AG20443 (cell line): ENCODE data around the gene NUS1.
A peak's percentile ranks its signal among the peaks of the same experiment; 100 is the strongest.
"Not testable (repeated sequence)": the region's sequence is repeated elsewhere in the genome, so short reads cannot be mapped to it uniquely, and the experiment has no call there.

ENCODE experiments used
- DNase-seq: peaks from one replicate; pipeline ENCODE4 v3.0.0; 2012; ENCODE audit warnings: low spot score, mixed read lengths

Gene NUS1

DNA sequence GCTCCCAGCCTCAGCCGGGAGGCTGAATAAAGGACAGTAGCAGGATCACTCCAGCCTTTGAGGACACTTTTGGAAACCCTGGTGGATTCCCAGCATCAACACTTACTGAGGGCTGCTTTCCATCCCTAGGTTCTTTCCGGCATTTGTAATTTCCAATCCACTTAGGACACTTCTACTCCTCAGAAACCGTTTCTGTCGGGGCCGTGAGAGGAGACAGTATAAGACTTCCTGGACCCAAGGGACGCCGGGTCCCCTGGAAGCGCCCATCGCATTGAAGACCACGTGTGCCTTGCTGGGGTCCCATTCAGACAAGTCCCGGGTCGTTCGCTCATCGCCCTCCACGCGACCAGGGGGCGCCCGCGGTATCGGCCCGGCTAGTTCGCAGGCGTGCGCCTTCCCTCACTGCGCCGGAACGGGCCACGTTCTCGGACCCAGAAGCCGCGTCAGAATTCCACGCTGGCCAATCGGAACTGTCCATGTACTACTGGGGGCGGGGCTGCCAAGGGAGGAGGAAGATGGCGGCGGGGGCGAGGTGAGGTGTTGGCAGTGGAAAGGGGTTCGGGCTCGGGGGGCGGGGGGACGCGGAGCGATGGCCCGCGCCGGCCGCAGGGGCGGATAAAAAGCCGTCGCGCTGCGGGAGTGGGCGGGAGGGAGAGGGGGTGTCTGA lies at the start of gene NUS1:
Gene NUS1 (plus strand): TSS at position 479 of the 667 bp plus-strand sequence. CDS start 202 bp downstream, outside the sequence.
- DNase-seq = peak; percentile 99

GRCh38 chr6:117627533-117627932 lies 47.7 kb upstream of the NUS1 start:
- DNase-seq = no peak

DNA sequence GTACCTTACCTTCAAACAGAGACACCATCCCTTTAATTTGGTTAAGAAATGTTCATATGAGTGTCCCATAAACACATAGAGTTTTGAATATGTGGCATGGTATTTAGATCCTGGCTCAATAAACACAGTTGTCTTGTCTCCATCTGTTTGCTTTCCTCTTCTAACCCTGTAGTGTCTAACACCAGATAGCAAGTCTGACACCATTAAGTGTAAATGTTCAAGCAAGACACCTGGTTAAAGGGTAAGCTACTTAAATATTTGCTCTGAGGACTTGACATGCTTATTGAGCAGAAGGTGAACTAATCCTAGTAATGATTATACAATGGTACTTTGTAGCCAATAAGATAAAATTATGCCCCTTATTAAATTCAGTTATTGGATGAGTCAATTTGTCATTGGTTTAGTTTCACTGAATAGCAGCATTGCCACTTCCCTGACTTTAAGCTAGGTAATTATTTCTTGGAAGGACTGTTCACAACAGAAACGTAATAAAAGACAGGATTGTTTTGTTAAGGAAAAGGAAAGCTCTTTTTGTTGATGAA lies 46.1 kb upstream of the NUS1 start:
- no peak for DNase-seq

DNA sequence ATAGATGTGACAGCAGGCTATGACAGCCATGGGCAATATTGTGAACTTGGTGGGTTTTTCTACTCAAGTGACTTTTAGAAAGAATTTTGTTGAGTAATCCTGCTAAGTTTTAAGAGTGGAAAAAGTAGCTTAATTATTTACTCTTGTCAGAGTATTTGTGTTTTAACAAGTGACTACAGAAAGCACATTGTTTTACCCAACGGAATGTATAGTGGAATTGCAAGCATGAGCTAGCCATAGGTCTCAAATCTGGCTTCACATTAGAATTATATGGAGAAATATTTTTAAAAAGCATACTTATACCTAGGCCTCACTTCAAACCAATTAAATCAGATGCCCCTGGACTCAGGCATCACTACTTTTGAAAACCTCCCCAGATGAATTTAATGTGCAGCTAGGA lies 37.5 kb upstream of the NUS1 start:
- no peak for DNase-seq

- DNase-seq = no peak
Measured at GRCh38 chr6:117642976-117643375, 32.3 kb upstream of the NUS1 start.

DNA sequence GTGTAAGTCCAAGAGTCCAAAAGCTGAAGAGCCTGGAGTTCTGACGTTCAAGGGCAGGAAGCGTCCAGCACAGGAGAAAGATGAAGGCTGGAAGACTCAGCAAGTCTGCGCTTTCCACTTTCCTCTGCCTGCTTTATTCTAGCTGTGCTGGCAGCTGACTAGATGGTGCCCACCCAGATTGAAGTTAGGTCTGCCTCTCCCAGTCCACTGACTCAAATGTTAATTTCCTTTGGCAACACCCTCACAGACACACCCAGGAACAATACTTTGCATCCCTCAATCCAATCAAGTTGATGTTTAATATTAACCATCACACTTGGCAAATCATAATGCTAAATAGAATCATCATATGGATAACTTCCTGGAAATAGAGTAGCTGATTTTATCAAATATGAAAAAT lies 23.3 kb upstream of the NUS1 start:
- DNase-seq = not testable (repeated sequence)

GRCh38 chr6:117653949-117654348 lies 21.3 kb upstream of the NUS1 start:
- DNase-seq = no peak

DNA sequence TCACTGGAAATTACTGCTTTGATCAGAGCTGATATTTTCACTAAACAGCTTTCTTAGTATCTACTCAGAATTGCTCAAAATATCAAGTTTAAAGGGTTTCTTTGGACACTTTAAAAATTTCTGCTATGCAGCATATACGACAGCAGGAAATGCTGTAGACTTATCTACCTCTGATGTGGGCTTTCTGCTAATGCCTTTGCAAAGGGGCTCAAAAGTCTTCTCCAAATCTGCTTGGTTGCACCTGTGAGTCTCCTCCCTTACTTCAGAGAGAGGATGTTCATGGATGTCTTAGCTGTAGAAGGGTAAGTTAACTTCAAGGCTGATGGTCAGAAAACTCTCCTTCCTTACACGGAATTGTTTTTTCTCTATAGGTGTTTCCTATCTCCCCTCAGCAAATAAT lies 19.9 kb upstream of the NUS1 start:
- no peak for DNase-seq

DNA sequence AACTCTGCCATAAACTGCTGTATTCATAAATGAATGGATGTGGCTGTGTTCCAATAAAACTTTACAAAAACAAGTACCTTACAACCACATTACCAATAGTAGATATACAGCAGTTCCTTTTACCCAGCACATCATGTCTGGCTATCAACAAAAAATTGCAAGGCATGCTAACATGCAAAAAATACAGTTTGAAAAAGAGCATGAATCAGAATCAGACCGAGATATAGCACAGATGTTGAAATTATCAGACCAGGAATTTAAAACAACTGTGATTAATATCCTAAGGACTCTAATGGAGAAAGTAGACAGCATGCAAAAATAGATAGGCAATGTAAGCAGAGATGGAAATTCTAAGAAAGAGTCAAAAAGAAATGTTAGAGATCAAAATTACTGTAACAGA lies 8.4 kb upstream of the NUS1 start:
- DNase-seq = no peak

GRCh38 chr6:117668736-117669135 lies 6.5 kb upstream of the NUS1 start:
- DNase-seq = no peak

DNA sequence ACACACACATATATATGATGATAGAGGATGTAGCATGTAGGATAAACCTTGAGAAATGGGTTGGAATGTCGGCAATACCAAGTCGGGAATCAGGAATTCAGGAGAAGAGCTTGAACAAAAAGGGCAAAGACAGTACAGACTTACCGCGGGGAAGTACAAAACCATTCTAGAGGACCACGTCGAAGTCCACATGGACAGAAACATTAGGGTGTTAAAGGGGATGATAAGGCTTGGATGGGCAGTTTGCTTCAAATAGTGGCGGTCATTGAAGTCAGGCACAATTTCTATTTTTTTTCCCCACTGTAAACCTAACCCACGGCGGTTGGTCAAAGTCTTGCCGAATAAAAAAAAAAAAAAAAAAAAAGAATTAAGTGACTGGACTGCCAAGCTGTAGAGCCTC lies 766 bp upstream of the NUS1 start:
- DNase-seq = no peak

DNA sequence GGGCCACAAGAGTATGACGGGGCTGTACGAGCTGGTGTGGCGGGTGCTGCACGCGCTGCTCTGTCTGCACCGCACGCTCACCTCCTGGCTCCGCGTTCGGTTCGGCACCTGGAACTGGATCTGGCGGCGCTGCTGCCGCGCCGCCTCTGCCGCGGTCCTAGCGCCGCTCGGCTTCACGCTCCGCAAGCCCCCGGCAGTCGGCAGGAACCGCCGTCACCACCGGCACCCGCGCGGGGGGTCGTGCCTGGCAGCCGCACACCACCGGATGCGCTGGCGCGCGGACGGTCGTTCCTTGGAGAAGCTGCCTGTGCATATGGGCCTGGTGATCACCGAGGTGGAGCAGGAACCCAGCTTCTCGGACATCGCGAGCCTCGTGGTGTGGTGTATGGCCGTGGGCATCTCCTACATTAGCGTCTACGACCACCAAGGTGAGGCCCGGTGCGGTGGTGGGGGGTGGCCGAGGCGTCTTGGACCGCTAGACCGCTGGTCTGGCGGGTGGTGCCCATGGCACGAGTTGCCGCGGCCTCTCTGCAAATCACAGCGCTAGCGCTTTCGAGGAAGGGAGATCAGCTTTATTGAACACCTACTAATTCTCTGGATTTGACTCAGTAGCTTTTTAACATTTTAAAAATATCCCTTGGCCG lies 511 bp downstream of the NUS1 start:
- peak; percentile 19 for DNase-seq

DNA sequence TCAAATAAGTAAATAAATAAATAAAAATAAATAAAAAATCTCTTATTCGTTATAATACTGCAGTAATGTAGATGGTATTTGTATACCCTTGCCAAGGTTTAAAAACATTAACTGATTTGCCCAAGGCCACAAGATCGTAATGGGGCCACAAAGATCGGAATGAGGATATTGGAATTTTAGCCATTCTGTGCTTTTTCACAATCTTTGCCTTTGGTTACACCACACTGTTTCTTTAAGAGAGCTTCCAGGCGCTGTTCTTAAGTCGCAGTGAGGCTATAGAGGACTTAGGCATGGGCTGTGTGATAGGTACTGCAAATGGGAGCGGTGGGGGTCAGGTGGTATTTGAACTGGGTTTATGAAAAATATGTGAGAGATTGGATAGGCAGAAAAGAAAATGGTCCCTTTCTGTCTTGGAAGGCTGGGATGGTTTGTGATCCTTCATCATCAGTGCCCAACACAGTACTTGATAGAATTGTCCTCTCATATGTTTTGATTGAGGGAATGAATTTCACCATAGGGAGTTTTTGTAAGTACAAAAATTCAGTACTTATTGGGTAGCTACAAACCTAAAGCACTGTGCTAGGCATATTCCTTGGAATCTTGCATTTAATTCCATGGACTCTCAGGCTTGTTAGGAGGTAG lies 1.4 kb downstream of the NUS1 start:
- DNase-seq = no peak

- DNase-seq = no peak
Measured at GRCh38 chr6:117677553-117678141, 2.4 kb downstream of the NUS1 start.

DNA sequence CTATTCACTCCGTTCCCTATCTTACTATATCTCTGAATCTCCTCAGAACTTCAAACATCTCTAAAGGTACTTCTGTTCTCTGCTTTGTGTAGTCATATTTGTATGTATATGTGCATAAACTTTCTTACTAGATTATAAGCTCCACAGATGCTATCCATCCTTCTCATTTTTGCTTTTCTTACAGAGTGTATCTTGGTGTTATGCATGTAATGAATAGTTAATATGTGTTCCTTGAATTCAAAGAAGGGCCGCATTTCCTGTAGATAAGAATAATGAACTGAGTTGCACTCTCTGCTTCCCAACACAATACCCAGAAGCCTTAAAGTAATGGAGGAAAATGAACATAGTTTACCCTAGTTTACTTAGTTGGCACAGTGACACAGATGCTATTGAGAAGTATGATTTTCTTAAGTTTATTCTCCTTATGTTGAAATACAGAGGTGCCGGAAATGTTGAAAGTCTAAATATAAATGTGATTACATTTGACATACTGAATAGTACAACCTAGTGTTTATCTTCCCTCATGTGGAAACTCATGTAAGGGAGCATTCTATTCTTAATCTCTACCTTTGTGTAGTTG lies 6.0 kb downstream of the NUS1 start:
- no peak for DNase-seq

- DNase-seq = no peak
Measured at GRCh38 chr6:117684749-117685148, 9.5 kb downstream of the NUS1 start.

- DNase-seq = no peak
Measured at GRCh38 chr6:117685359-117685758, 10.1 kb downstream of the NUS1 start.

- DNase-seq = no peak
Measured at GRCh38 chr6:117687021-117687648, 11.9 kb downstream of the NUS1 start.

GRCh38 chr6:117689584-117689983 lies 14.3 kb downstream of the NUS1 start:
- DNase-seq = not testable (repeated sequence)

GRCh38 chr6:117706504-117706903 lies 31.2 kb downstream of the NUS1 start:
- no peak for DNase-seq

DNA sequence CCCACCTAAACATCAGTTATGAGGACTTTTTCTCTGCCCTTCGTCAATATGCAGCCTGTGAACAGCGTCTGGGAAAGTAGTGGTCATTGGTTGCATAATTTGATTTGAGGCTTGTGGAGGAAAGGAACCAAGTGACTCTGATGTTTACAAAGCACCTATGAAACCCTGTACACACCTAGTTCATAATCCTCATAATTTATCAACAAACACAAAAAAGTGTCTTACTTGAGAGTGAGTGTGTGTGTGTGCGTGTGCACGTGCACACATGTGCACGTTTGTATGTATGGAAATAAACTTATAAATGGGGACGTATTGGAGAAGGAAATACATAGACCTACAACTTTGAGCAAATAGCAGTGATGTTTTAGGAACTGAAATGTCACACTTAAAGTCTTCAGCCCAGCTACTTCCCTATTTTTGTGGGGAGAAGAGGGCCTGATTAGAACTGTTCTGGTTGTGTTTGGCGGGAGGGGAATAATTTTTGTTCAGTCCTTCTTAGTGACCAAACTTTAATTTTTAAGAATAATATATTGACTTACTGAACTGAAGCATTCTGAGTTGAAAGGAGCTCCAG lies 31.8 kb downstream of the NUS1 start:
- not testable (repeated sequence) for DNase-seq

GRCh38 chr6:117711369-117711768 lies 36.1 kb downstream of the NUS1 start:
- no peak for DNase-seq
